Stomach smooth muscle (tissue), 2 donors: ENCODE measurements around the gene SELENOO.
"Not testable (repeated sequence)": the region's sequence is repeated elsewhere in the genome, so short reads cannot be mapped to it uniquely, and the experiment has no call there.

ENCODE experiments used
- H3K27ac ChIP-seq: one replicate; pipeline ENCODE4 v1.7.0; 2013; ENCODE audit warnings: mild to moderate bottlenecking, low read length, inconsistent platforms
- H3K27me3 ChIP-seq, 2 donors: one replicate each; pipeline ENCODE4 v1.7.0; 2013; ENCODE audit warnings: low read length in 2 of 2; ENCODE audit not compliant: insufficient read depth in 2 of 2, control insufficient read depth in 1 of 2
- H3K36me3 ChIP-seq, 2 donors: one replicate each; pipeline ENCODE4 v1.7.0; 2013; ENCODE audit warnings: low read length in 2 of 2; ENCODE audit not compliant: control insufficient read depth in 2 of 2, insufficient read depth in 2 of 2
- H3K4me1 ChIP-seq: one replicate; pipeline ENCODE4 v1.7.0; 2013; ENCODE audit warnings: low read length; ENCODE audit not compliant: control insufficient read depth, insufficient read depth
- H3K4me3 ChIP-seq, 2 donors: one replicate each; pipeline ENCODE4 v1.7.0; 2013; ENCODE audit warnings: low read length in 2 of 2
- H3K9ac ChIP-seq, 2 donors: one replicate each; pipeline ENCODE4 v1.7.0; 2013; ENCODE audit warnings: low read length in 2 of 2, mild to moderate bottlenecking in 1 of 2
- H3K9me3 ChIP-seq, 2 donors: one replicate each; pipeline ENCODE4 v1.7.0; 2013; ENCODE audit warnings: low read length in 2 of 2; ENCODE audit not compliant: control insufficient read depth in 2 of 2
- donor health status: healthy.
- donor health status: Pancreatic carcinoma.

The SELENOO gene

GRCh38 chr22:50204998-50205397 lies 4.2 kb downstream of the SELENOO start:
- Histone ChIP-seq H3K4me1 (peaks cover 29% of the 10 kb centered on the region), H3K36me3 (peaks cover 0 to 14% of the 10 kb centered on the region in 2 donors)
- H3K27me3 ChIP-seq, H3K27ac ChIP-seq, H3K9me3 ChIP-seq, H3K9ac ChIP-seq, H3K4me3 ChIP-seq: not testable (repeated sequence)

DNA sequence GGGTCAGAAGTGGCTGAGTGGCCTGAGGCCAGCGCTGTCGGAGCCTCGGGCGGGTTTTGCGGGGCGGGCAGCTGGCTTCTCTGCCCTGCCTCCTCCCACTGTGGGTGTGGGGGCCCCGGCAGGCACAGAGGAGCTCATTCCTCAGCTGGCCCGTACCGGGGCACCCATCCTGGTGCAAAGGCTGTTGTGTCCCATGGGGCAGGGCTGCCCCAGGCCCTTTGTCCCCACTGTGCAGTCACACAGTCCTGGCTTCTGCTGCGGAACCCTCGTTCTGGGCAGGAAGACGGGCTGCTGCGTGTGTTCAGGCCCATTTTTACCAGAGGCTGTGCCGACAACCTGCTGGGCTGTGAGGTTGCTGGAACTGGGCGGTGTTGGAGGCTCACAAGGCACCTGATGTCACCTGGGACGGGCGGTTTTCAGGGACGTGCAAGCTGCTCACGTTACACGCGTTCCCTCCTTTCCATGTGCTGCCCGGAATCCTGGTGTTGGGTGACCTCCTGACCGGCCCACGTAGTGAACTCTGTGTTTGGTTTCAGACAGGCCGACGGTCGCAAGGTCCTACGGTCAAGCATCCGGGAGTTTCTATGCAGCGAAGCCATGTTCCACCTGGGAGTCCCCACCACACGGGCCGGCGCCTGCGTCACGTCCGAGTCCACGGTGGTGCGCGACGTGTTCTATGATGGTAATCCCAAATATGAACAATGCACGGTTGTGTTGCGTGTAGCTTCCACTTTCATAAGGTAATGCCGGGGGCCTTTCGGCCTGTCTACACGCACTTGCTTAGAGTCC lies 5.2 kb downstream of the SELENOO start:
- Histone ChIP-seq H3K9me3 (no peaks in the 10 kb centered on the region), H3K36me3 (peaks cover 7 to 22% of the 10 kb centered on the region in 2 donors), H3K4me3 (no peak overlapping the region), H3K27ac (no peak overlapping the region), H3K9ac (no peak overlapping the region), H3K27me3 (no peaks in the 10 kb centered on the region), H3K4me1 (peaks cover 23% of the 10 kb centered on the region)

GRCh38 chr22:50206599-50206998 lies 5.8 kb downstream of the SELENOO start:
- H3K9me3 ChIP-seq = no peaks in the 10 kb centered on the region
- H3K4me3 ChIP-seq = no peak overlapping the region
- H3K27ac ChIP-seq = no peak overlapping the region
- no peaks in the 10 kb centered on the region for H3K27me3 ChIP-seq
- H3K36me3 ChIP-seq = peaks cover 11 to 26% of the 10 kb centered on the region in 2 donors
- H3K4me1 ChIP-seq = peaks cover 19% of the 10 kb centered on the region
- no peak overlapping the region for H3K9ac ChIP-seq

DNA sequence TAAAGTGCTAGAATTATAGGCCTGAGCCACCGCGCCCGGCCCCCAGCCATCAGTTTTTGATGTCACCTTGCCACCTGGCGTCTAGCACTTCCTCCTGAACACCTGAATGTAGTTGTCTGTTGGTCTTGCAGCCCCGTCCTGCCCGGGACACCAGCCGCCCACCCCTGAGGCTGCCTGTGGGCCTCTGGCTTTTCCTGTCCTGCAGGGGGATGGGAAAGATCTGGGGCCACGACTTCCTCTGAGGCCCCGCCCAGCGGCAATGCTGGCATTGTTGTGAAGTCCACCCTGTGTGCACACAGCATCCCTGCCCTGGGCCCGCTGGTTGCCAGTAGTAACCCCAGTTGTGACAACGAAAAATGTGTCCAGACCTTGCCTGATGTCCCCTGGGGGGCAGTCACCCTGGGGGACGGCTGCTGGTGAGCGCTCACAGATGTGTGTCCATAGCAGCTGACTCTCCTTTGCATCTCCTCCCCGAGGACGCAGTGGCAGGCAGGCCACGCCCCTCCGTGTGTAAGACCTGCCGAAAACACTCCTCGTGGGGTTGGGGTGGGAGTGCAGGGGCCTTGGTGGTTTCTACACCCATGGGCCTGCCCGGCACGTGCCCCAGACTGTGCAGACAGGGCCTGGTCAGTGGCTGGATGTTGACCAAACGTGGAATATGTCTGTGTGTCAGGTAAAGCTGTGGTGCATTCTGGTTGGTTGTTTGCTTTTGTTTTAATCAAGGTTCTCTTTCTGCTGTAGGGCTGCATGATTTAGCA lies 6.8 kb downstream of the SELENOO start:
- Histone ChIP-seq H3K4me1 (peaks cover 11% of the 10 kb centered on the region), H3K9me3 (no peaks in the 10 kb centered on the region), H3K9ac (no peak overlapping the region), H3K36me3 (peaks cover 15 to 28% of the 10 kb centered on the region in 2 donors), H3K27me3 (no peaks in the 10 kb centered on the region), H3K4me3 (no peak overlapping the region), H3K27ac (no peak overlapping the region)

GRCh38 chr22:50208430-50208938 lies 7.7 kb downstream of the SELENOO start:
- H3K27me3 ChIP-seq = no peaks in the 10 kb centered on the region
- H3K4me1 ChIP-seq = peaks cover 8% of the 10 kb centered on the region
- H3K36me3 ChIP-seq = peaks cover 23 to 37% of the 10 kb centered on the region in 2 donors
- no peaks in the 10 kb centered on the region for H3K9me3 ChIP-seq
- no peak overlapping the region for H3K4me3 ChIP-seq
- no peak overlapping the region for H3K27ac ChIP-seq
- H3K9ac ChIP-seq = no peak overlapping the region

- H3K9me3 ChIP-seq = no peaks in the 10 kb centered on the region
- H3K36me3 ChIP-seq = peaks cover 23 to 37% of the 10 kb centered on the region in 2 donors
- no peaks in the 10 kb centered on the region for H3K27me3 ChIP-seq
- no peak overlapping the region for H3K9ac ChIP-seq
- H3K4me1 ChIP-seq = peaks cover 8% of the 10 kb centered on the region
- no peak overlapping the region for H3K4me3 ChIP-seq
- H3K27ac ChIP-seq = no peak overlapping the region
Measured at GRCh38 chr22:50208939-50209892, 8.4 kb downstream of the SELENOO start.

- no peaks in the 10 kb centered on the region for H3K9me3 ChIP-seq
- H3K4me3 ChIP-seq = no peak overlapping the region
- no peak overlapping the region for H3K27ac ChIP-seq
- H3K4me1 ChIP-seq = peaks cover 8% of the 10 kb centered on the region
- H3K36me3 ChIP-seq = peaks cover 23 to 42% of the 10 kb centered on the region in 2 donors
- H3K9ac ChIP-seq = no peak overlapping the region
- no peaks in the 10 kb centered on the region for H3K27me3 ChIP-seq
Measured at GRCh38 chr22:50209893-50210292, 9.1 kb downstream of the SELENOO start.

GRCh38 chr22:50210378-50211139 lies 9.7 kb downstream of the SELENOO start:
- peaks cover 8% of the 10 kb centered on the region for H3K4me1 ChIP-seq
- H3K27me3 ChIP-seq = no peaks in the 10 kb centered on the region
- H3K9ac ChIP-seq = no peak overlapping the region
- no peak overlapping the region for H3K4me3 ChIP-seq
- H3K36me3 ChIP-seq = peaks cover 23 to 40% of the 10 kb centered on the region in 2 donors
- no peak overlapping the region for H3K27ac ChIP-seq
- no peaks in the 10 kb centered on the region for H3K9me3 ChIP-seq

DNA sequence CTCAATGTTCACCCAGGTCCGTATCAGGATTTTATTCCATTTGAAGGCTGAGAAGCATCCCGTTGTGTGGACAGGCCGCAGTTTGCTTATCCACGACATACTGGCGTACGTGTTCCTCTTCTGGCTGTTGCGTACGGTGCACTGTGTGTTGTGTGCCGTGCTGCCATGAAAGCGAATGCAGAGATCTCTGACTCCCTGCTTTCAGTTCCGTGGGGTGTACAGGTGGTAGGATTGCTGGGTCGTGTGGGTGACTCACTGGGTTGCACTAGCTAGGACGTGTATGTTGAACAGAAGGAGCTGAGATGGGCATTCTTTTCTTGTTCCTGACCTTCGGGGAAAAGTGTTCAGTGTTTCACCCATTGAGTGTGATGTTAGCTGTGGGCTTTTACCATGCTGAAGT lies 10.3 kb downstream of the SELENOO start:
- no peaks in the 10 kb centered on the region for H3K27me3 ChIP-seq
- no peaks in the 10 kb centered on the region for H3K9me3 ChIP-seq
- H3K27ac ChIP-seq = no peak overlapping the region
- H3K4me1 ChIP-seq = peaks cover 4% of the 10 kb centered on the region
- no peak overlapping the region for H3K9ac ChIP-seq
- no peak overlapping the region for H3K4me3 ChIP-seq
- peaks cover 29 to 43% of the 10 kb centered on the region in 2 donors for H3K36me3 ChIP-seq
